Measurements from ENCODE around the gene LDB3. TPM values are rescaled to one million over a fixed set of nuclear protein-coding genes. Genes with fewer than 3 reads are reported as not detected.
A peak's percentile ranks its signal among the peaks of the same experiment; 100 is the strongest.

The LDB3 gene
- total RNA-seq, 5 donors from 2014 or later (not counting 1 experiment from before 2014, with no cell fraction given) = 0.07 to 0.16 (median 0.12) TPM; not detected in 2

DNA sequence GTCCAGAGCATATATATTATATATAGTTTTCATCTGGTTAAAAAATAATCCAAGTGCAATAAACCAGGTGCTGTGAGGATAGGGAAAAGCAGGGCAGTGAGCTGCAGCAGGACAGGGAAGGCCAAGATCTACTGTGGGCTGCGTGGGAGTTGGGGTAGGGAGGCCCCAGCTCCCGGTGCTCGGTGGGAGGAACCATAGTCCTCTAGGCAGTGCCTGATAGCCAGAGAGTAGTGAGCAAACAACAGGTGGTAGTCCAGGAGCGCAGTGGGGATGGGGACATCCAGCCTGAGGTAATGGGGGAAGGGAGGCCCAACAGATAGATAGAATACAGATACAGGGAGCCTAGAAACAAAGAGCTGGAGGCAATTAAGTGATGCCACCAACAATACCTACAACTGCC lies 84.0 kb downstream of the LDB3 start:
- H3K27me3 ChIP-seq (replicated peaks in 1 of 2; ENCODE audit: control insufficient read depth in 2 of 2, extremely low read depth in 1 of 2, insufficient read depth in 2 of 2, low read length in 1 of 2) = peaks cover 3 to 10% of the 10 kb centered on the region in 2 experiments
- no peaks in the 10 kb centered on the region for H3K36me3 Mint-ChIP-seq
- H3K4me1 ChIP-seq (ENCODE audit: control insufficient read depth in 1 of 2, extremely low read depth in 1 of 2, insufficient read depth in 2 of 2, low read length in 2 of 2) = peaks cover 0 to 9% of the 10 kb centered on the region in 2 experiments
- no peak overlapping the region for H3K4me3 ChIP-seq (ENCODE audit: control insufficient read depth in 1 of 2, extremely low read depth in 1 of 2, low read length in 1 of 2)
- H3K27ac Mint-ChIP-seq = peak overlapping the region in 1 of 2 donors; percentile 9
- H3K27me3 Mint-ChIP-seq = peaks cover 0 to 4% of the 10 kb centered on the region in 2 donors
- no peak for ATAC-seq (replicated peaks in 1 of 4)
- WGBS (ENCODE audit: insufficient coverage) = 74% methylated on average over 3 of the region's 4 CpGs
- peaks cover 6 to 11% (median 8%) of the 10 kb centered on the region in 3 donors for H3K4me1 Mint-ChIP-seq
- H3K36me3 ChIP-seq (ENCODE audit: control insufficient read depth in 2 of 2, extremely low read depth in 1 of 2, insufficient read depth in 1 of 2, low read length in 1 of 2) = no peaks in the 10 kb centered on the region
- DNase-seq = no peak
- no peak overlapping the region for H3K4me3 Mint-ChIP-seq
- no peaks in the 10 kb centered on the region for H3K9me3 Mint-ChIP-seq
- CTCF ChIA-PET = interaction anchor here (0.6 to 1.0 kb wide), 3 partner anchors 8 to 187 kb away, joined by 3 to 12 read pairs (median 3); no protein-coding TSS in a partner anchor
- H3K27ac ChIP-seq (ENCODE audit: low read length) = no peak overlapping the region
- H3K9me3 ChIP-seq = no peaks in the 10 kb centered on the region
- POLR2A ChIA-PET = interaction anchor here in 1 of 2 donors (0.7 kb wide), 1 partner anchor 21 kb away, joined by 5 read pairs; no protein-coding TSS in a partner anchor

DNA sequence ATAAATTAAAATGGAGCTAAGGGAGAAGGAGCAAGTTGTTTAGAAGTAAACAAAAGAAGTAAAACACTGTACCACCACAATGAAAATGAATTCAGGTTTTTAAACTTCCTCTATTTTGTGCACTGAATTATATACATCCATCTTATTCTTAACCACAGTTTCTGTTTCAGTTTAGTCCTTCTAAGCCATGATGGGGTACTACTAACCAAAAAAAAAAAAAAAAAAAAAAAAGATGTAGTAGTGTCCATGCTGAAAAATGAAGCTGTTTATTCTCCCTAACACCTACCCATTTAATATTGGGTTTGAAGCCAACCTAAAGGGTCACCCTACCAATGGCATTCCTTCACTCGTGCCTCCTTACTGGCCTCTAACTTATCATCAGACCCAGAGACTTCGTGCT lies 84.7 kb downstream of the LDB3 start:
- no peaks in the 10 kb centered on the region for H3K36me3 ChIP-seq (ENCODE audit: control insufficient read depth in 2 of 2, extremely low read depth in 1 of 2, insufficient read depth in 1 of 2, low read length in 1 of 2)
- H3K27ac ChIP-seq (ENCODE audit: low read length) = no peak overlapping the region
- Mint-ChIP-seq H3K27ac (no peak overlapping the region), H3K4me3 (no peak overlapping the region), H3K4me1 (peaks cover 13 to 14% (median 13%) of the 10 kb centered on the region in 3 donors), H3K27me3 (peaks cover 0 to 4% of the 10 kb centered on the region in 2 donors), H3K9me3 (no peaks in the 10 kb centered on the region), H3K36me3 (no peaks in the 10 kb centered on the region)
- ChIA-PET POLR2A (interaction anchor here in 1 of 2 donors (0.6 kb wide), 1 partner anchor 26 kb away, joined by 4 read pairs; no protein-coding TSS in a partner anchor), CTCF (interaction anchor here (0.5 to 1.0 kb wide), 6 partner anchors 9 to 216 kb away, joined by 3 to 10 read pairs (median 4); no protein-coding TSS in a partner anchor)
- ATAC-seq (replicated peaks in 1 of 4) (no peak), DNase-seq (no peak)
- H3K27me3 ChIP-seq (replicated peaks in 1 of 2; ENCODE audit: control insufficient read depth in 2 of 2, extremely low read depth in 1 of 2, insufficient read depth in 2 of 2, low read length in 1 of 2) = peaks cover 3 to 10% of the 10 kb centered on the region in 2 experiments
- H3K4me1 ChIP-seq (ENCODE audit: control insufficient read depth in 1 of 2, extremely low read depth in 1 of 2, insufficient read depth in 2 of 2, low read length in 2 of 2) = peaks cover 0 to 11% of the 10 kb centered on the region in 2 experiments
- no CpG with 5 or more reads among the region's 2 CpGs for WGBS (ENCODE audit: insufficient coverage)
- no peak overlapping the region for H3K4me3 ChIP-seq (ENCODE audit: control insufficient read depth in 1 of 2, extremely low read depth in 1 of 2, low read length in 1 of 2)
- H3K9me3 ChIP-seq = no peaks in the 10 kb centered on the region

DNA sequence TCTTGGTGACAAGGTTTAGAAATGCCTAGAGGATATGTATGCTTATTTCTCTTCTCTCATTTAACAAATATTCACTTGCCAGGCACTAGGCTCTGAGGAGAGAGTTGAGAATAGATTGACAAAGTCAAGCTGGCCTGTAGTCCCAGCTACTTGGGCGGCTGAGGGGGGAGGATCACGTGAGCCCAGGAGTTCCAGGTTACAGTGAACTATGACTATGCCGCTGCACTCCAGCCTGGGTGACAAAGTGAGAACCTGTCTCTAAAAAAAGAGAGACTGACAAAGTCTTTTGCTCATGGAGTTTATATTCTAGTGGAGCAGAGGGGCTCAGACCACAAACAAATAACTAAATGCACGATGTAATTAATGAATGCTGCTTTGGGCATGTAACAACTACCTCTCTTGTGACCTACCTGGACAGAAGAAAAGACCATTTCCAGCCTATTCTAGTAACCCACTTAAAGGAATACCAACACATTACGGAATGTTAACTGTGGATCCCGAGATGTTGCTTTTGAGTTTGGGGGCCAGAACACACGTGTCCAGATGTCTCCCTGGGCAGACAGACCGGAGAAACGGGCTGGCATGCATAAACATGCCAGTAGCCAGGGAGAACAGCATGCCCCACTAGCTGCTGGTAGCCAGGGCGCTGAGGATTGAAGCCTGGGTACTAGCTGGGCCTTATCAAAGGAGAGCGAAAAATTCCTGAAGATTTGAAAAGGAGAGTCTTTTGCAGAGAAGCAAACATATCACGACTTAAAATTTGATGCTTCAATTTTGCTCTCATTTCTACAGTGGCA lies 85.5 kb downstream of the LDB3 start:
- Histone ChIP-seq H3K27me3 (replicated peaks in 1 of 2; ENCODE audit: control insufficient read depth in 2 of 2, extremely low read depth in 1 of 2, insufficient read depth in 2 of 2, low read length in 1 of 2) (peaks cover 3 to 10% of the 10 kb centered on the region in 2 experiments), H3K4me1 (ENCODE audit: control insufficient read depth in 1 of 2, extremely low read depth in 1 of 2, insufficient read depth in 2 of 2, low read length in 2 of 2) (peaks cover 0 to 11% of the 10 kb centered on the region in 2 experiments), H3K36me3 (ENCODE audit: control insufficient read depth in 2 of 2, extremely low read depth in 1 of 2, insufficient read depth in 1 of 2, low read length in 1 of 2) (no peaks in the 10 kb centered on the region), H3K27ac (ENCODE audit: low read length) (no peak overlapping the region), H3K4me3 (ENCODE audit: control insufficient read depth in 1 of 2, extremely low read depth in 1 of 2, low read length in 1 of 2) (no peak overlapping the region), H3K9me3 (no peaks in the 10 kb centered on the region)
- Mint-ChIP-seq H3K27me3 (peaks cover 3 to 11% of the 10 kb centered on the region in 2 donors), H3K4me1 (peaks cover 21 to 22% (median 21%) of the 10 kb centered on the region in 3 donors), H3K9me3 (no peaks in the 10 kb centered on the region), H3K36me3 (no peaks in the 10 kb centered on the region), H3K27ac (no peak overlapping the region), H3K4me3 (peak overlapping the region; percentile 4 to 87 (median 61))
- no peak for ATAC-seq (replicated peaks in 1 of 4)
- POLR2A ChIA-PET = interaction anchor here in 1 of 2 donors (0.6 kb wide), 1 partner anchor 25 kb away, joined by 4 read pairs; no protein-coding TSS in a partner anchor
- CTCF ChIA-PET = interaction anchor here (0.6 kb wide), 3 partner anchors 10 to 89 kb away, joined by 4 to 10 read pairs (median 6); no protein-coding TSS in a partner anchor
- DNase-seq = no peak
- WGBS (ENCODE audit: insufficient coverage) = 94% methylated on average over 6 of the region's 12 CpGs

DNA sequence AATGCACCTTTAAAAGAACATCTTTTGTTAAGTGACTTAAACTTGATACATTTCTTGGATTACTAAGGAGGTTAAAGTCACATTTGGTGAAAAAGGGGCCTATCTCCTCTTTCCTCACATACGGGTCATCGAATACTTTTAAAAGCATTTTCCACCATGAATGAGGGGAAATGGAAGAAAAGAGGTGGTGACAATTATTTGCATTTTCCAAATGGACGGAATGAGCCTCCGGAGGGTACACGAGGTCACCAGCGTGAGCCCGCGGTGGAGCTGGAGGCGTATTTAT lies 87.1 kb downstream of the LDB3 start:
- DNase-seq (no peak), ATAC-seq (replicated peaks in 1 of 4) (no peak)
- Mint-ChIP-seq H3K4me1 (peaks cover 29 to 35% (median 32%) of the 10 kb centered on the region in 3 donors), H3K27me3 (peaks cover 8 to 19% of the 10 kb centered on the region in 2 donors), H3K36me3 (no peaks in the 10 kb centered on the region), H3K4me3 (peak overlapping the region; percentile 78 to 88 (median 87)), H3K27ac (peak overlapping the region in 1 of 2 donors; percentile 62), H3K9me3 (no peaks in the 10 kb centered on the region)
- Histone ChIP-seq H3K27ac (ENCODE audit: low read length) (no peak overlapping the region), H3K36me3 (ENCODE audit: control insufficient read depth in 2 of 2, extremely low read depth in 1 of 2, insufficient read depth in 1 of 2, low read length in 1 of 2) (no peaks in the 10 kb centered on the region), H3K4me3 (ENCODE audit: control insufficient read depth in 1 of 2, extremely low read depth in 1 of 2, low read length in 1 of 2) (peak overlapping the region; percentile 68 to 88), H3K9me3 (no peaks in the 10 kb centered on the region), H3K27me3 (replicated peaks in 1 of 2; ENCODE audit: control insufficient read depth in 2 of 2, extremely low read depth in 1 of 2, insufficient read depth in 2 of 2, low read length in 1 of 2) (peaks cover 3 to 15% of the 10 kb centered on the region in 2 experiments), H3K4me1 (ENCODE audit: control insufficient read depth in 1 of 2, extremely low read depth in 1 of 2, insufficient read depth in 2 of 2, low read length in 2 of 2) (peaks cover 0 to 11% of the 10 kb centered on the region in 2 experiments)
- 12% methylated on average over 7 of the region's 9 CpGs for WGBS (ENCODE audit: insufficient coverage)
- CTCF ChIA-PET = no interaction called here
- POLR2A ChIA-PET = no interaction called here

DNA sequence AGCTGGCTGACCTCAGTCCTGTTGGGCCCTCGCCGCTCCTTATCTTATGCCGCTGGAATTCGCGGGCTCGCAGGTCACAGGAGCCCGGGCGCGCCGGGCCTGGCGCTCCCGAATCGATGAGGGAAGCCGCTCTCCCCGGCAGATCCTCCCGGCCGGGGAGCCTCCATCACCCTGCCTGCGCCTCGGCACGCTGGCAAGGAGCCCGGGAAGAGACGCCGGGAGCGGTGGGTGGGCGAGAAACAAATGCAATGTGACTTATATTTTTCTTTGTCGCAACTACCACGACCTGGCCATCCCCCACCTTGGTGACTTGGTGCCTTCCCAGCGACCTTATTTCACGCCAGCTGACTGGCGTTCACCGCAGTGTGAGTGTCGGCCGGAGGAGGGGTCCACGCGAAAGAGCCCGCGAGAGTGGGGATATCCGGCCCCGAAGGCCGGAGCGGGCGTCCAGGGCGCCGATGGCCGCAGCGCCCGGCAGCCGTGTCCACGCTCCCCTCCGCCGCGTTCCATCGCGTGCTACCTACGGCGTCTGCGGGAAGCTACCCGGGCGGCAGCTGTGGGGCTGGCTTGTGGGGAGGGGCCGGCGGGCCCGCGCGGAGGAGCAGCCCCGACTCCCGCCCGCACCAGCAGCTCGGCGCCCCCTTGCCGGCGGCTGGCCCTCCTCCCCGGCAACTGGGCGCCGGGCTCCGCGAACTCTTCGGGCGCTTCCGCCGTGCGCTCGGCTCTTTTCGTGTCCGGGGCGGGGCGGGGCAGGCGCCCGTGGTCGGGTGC lies 87.6 kb downstream of the LDB3 start:
- ChIA-PET POLR2A (no interaction called here), CTCF (no interaction called here)
- Histone ChIP-seq H3K4me3 (ENCODE audit: control insufficient read depth in 1 of 2, extremely low read depth in 1 of 2, low read length in 1 of 2) (peak overlapping the region; percentile 68 to 88), H3K9me3 (no peaks in the 10 kb centered on the region), H3K27ac (ENCODE audit: low read length) (no peak overlapping the region), H3K36me3 (ENCODE audit: control insufficient read depth in 2 of 2, extremely low read depth in 1 of 2, insufficient read depth in 1 of 2, low read length in 1 of 2) (no peaks in the 10 kb centered on the region), H3K27me3 (replicated peaks in 1 of 2; ENCODE audit: control insufficient read depth in 2 of 2, extremely low read depth in 1 of 2, insufficient read depth in 2 of 2, low read length in 1 of 2) (peaks cover 3 to 15% of the 10 kb centered on the region in 2 experiments), H3K4me1 (ENCODE audit: control insufficient read depth in 1 of 2, extremely low read depth in 1 of 2, insufficient read depth in 2 of 2, low read length in 2 of 2) (peaks cover 0 to 11% of the 10 kb centered on the region in 2 experiments)
- Mint-ChIP-seq H3K36me3 (no peaks in the 10 kb centered on the region), H3K9me3 (no peaks in the 10 kb centered on the region), H3K4me1 (peaks cover 29 to 35% (median 32%) of the 10 kb centered on the region in 3 donors), H3K27ac (peak overlapping the region in 1 of 2 donors; percentile 69), H3K27me3 (peaks cover 8 to 20% of the 10 kb centered on the region in 2 donors), H3K4me3 (peak overlapping the region; percentile 78 to 88 (median 87))
- 1% methylated on average over 83 of the region's 89 CpGs for WGBS (ENCODE audit: insufficient coverage)
- ATAC-seq (replicated peaks in 1 of 4) = peak; percentile 92 to 95 (median 94)
- DNase-seq = peak; percentile 62 to 90 (median 76)

DNA sequence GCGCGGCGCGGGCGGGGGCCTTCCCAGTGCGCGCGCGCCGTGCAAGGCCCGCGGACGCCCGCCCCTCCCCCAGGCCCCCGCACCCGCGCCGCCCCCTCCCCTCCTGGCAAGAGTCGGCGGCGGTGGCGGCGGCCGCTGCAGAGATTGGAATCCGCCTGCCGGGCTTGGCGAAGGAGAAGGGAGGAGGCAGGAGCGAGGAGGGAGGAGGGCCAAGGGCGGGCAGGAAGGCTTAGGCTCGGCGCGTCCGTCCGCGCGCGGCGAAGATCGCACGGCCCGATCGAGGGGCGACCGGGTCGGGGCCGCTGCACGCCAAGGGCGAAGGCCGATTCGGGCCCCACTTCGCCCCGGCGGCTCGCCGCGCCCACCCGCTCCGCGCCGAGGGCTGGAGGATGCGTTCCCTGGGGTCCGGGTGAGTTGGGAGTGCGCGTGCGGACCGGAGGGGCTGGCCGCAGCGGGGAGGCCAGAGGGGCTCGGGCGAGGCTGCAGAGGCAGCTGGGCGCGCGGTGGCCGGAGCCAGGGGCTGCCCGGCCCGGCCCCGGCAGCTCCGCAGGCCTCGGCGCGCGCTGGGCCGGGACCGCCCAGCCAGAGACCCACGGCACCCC lies 88.3 kb downstream of the LDB3 start, which contains the start of gene BMPR1A:
Gene BMPR1A, plus strand, starts transcription at position 109 of the 602 bp plus-strand sequence. CDS start 119,400 bp downstream, outside the sequence.
- H3K36me3 ChIP-seq (ENCODE audit: control insufficient read depth in 2 of 2, extremely low read depth in 1 of 2, insufficient read depth in 1 of 2, low read length in 1 of 2) = no peaks in the 10 kb centered on the region
- no peaks in the 10 kb centered on the region for H3K9me3 ChIP-seq
- H3K4me1 Mint-ChIP-seq = peaks cover 29 to 41% (median 37%) of the 10 kb centered on the region in 3 donors
- H3K9me3 Mint-ChIP-seq = no peaks in the 10 kb centered on the region
- peak within 1 kb of the TSS; percentile 50 to 75 for H3K27ac Mint-ChIP-seq
- peak within 1 kb of the TSS; percentile 87 to 90 (median 89) for H3K4me3 Mint-ChIP-seq
- ChIA-PET CTCF (no interaction called here), POLR2A (no interaction called here)
- H3K4me1 ChIP-seq (ENCODE audit: control insufficient read depth in 1 of 2, extremely low read depth in 1 of 2, insufficient read depth in 2 of 2, low read length in 2 of 2) = peaks cover 0 to 11% of the 10 kb centered on the region in 2 experiments
- no peaks in the 10 kb centered on the region for H3K36me3 Mint-ChIP-seq
- WGBS (ENCODE audit: insufficient coverage) = under 1% methylated on average over 61 of the region's 85 CpGs
- no peak within 1 kb of the TSS for H3K27ac ChIP-seq (ENCODE audit: low read length)
- peak in 1 of 35 experiments; percentile 1 for DNase-seq
- peaks cover 3 to 19% of the 10 kb centered on the region in 2 experiments for H3K27me3 ChIP-seq (replicated peaks in 1 of 2; ENCODE audit: control insufficient read depth in 2 of 2, extremely low read depth in 1 of 2, insufficient read depth in 2 of 2, low read length in 1 of 2)
- peak within 1 kb of the TSS; percentile 75 to 88 for H3K4me3 ChIP-seq (ENCODE audit: control insufficient read depth in 1 of 2, extremely low read depth in 1 of 2, low read length in 1 of 2)
- H3K27me3 Mint-ChIP-seq = peaks cover 8 to 27% of the 10 kb centered on the region in 2 donors
- ATAC-seq (replicated peaks in 1 of 4) = peak; percentile 7 to 64 (median 33)

Measured in T-cell (primary cell).